ENCODE data around the gene LOC128125822.

Gene LOC128125822

GRCh38 chr6:63573899-63574553 is 1.7 kb downstream of the LOC128125822 start:
- Histone ChIP-seq H4K20me1 (replicated peaks; ENCODE audit: control insufficient read depth, extremely low read depth, insufficient read depth, low read length) (peaks cover 8% of the 10 kb centered on the region), H3K27me3 (ENCODE audit: control insufficient read depth in 2 of 2, insufficient read depth in 2 of 2, low read length in 2 of 2) (peaks cover 8 to 10% of the 10 kb centered on the region in 2 experiments), H3K9ac (replicated peaks; ENCODE audit: extremely low read depth, insufficient read depth, low read length) (peak overlapping the region; percentile 94), H2AFZ (ENCODE audit: low read depth, low read length) (no peak overlapping the region), H3K9me3 (replicated peaks; ENCODE audit: control insufficient read depth, insufficient read depth, low read length) (no peaks in the 10 kb centered on the region), H3K4me2 (ENCODE audit: insufficient read depth, low read length) (peak overlapping the region; percentile 89), H3K4me3 (replicated peaks in 1 of 3; ENCODE audit: insufficient read depth in 1 of 3, low read depth in 1 of 3, low read length in 3 of 3) (peak overlapping the region; percentile 13 to 96 (median 88)), H3K4me1 (ENCODE audit: control insufficient read depth, extremely low read depth, insufficient read depth, low read length) (peaks cover 18% of the 10 kb centered on the region), H3K27ac (ENCODE audit: insufficient read depth, low read depth, low read length) (peak overlapping the region; percentile 47), H3K79me2 (ENCODE audit: control insufficient read depth, insufficient read depth, low read length) (peaks cover 54% of the 10 kb centered on the region), H3K9me1 (replicated peaks; ENCODE audit: control insufficient read depth, extremely low read depth, insufficient read depth, low read length) (no peaks in the 10 kb centered on the region), H3K36me3 (ENCODE audit: control insufficient read depth in 2 of 2, extremely low read depth in 1 of 2, insufficient read depth in 2 of 2, low read length in 2 of 2) (peaks cover 0 to 18% of the 10 kb centered on the region in 2 experiments)
- ChIA-PET CTCF (interaction anchor here (1.0 to 2.2 kb wide), 8 partner anchors 10 to 228 kb away, joined by 3 to 12 read pairs (median 5); no protein-coding TSS in a partner anchor), POLR2A (interaction anchor here (1.0 to 1.1 kb wide), 2 partner anchors 10 to 62 kb away, joined by 3 to 6 read pairs; partner anchors contain the start of gene PHF3)
- TF ChIP-seq MAX (IDR thresholded peaks at IDR 0.05; ENCODE audit: insufficient read depth, insufficient read length) (no peak), CTCF (IDR thresholded peaks at IDR 0.05; ENCODE audit: extremely low read depth in 1 of 2, insufficient read depth in 1 of 2, low read depth in 1 of 2, low read length in 2 of 2) (peak; percentile 34 to 54), MYC (IDR thresholded peaks at IDR 0.05; ENCODE audit: low read depth, low read length) (no peak)
- DNase-seq (ENCODE audit: low read depth, low spot score) (peak; percentile 77), FAIRE-seq (peak; percentile 59)
- BruUV-seq (replicated peaks), result TSS peak; percentile 35
- intact Hi-C loops (cut with micrococcal nuclease), result loop anchor here (1.0 to 5.0 kb wide), 2 partner anchors 222 to 267 kb away; no protein-coding TSS in a partner anchor
- dilution Hi-C loops (cut with MboI; ENCODE audit: extremely low pct_ligation_motif_present, low sequenced_read_pairs), result no loop called here

- no peak for FAIRE-seq
- Histone ChIP-seq H3K4me3 (replicated peaks in 1 of 3; ENCODE audit: insufficient read depth in 1 of 3, low read depth in 1 of 3, low read length in 3 of 3) (peak overlapping the region in 2 of 3 experiments; percentile 13 to 88), H3K4me2 (ENCODE audit: insufficient read depth, low read length) (peak overlapping the region; percentile 89), H3K9me3 (replicated peaks; ENCODE audit: control insufficient read depth, insufficient read depth, low read length) (no peaks in the 10 kb centered on the region), H3K9me1 (replicated peaks; ENCODE audit: control insufficient read depth, extremely low read depth, insufficient read depth, low read length) (no peaks in the 10 kb centered on the region), H2AFZ (ENCODE audit: low read depth, low read length) (no peak overlapping the region), H3K27ac (ENCODE audit: insufficient read depth, low read depth, low read length) (no peak overlapping the region), H3K9ac (replicated peaks; ENCODE audit: extremely low read depth, insufficient read depth, low read length) (no peak overlapping the region), H3K36me3 (ENCODE audit: control insufficient read depth in 2 of 2, extremely low read depth in 1 of 2, insufficient read depth in 2 of 2, low read length in 2 of 2) (peaks cover 0 to 23% of the 10 kb centered on the region in 2 experiments), H4K20me1 (replicated peaks; ENCODE audit: control insufficient read depth, extremely low read depth, insufficient read depth, low read length) (peaks cover 8% of the 10 kb centered on the region), H3K79me2 (ENCODE audit: control insufficient read depth, insufficient read depth, low read length) (peaks cover 54% of the 10 kb centered on the region), H3K27me3 (ENCODE audit: control insufficient read depth in 2 of 2, insufficient read depth in 2 of 2, low read length in 2 of 2) (peaks cover 7 to 10% of the 10 kb centered on the region in 2 experiments), H3K4me1 (ENCODE audit: control insufficient read depth, extremely low read depth, insufficient read depth, low read length) (peaks cover 18% of the 10 kb centered on the region)
- no peak for DNase-seq (ENCODE audit: low read depth, low spot score)
- no TSS peak for BruUV-seq (replicated peaks)
- CTCF ChIA-PET, result interaction anchor here (1.0 to 2.2 kb wide), 5 partner anchors 10 to 228 kb away, joined by 3 to 12 read pairs (median 4); no protein-coding TSS in a partner anchor
- dilution Hi-C loops (cut with MboI; ENCODE audit: extremely low pct_ligation_motif_present, low sequenced_read_pairs), result no loop called here
- intact Hi-C loops (cut with micrococcal nuclease), result loop anchor here (5.0 kb wide), 1 partner anchor 267 kb away; no protein-coding TSS in a partner anchor
- TF ChIP-seq MAX (IDR thresholded peaks at IDR 0.05; ENCODE audit: insufficient read depth, insufficient read length) (no peak), GATA2 (IDR thresholded peaks at IDR 0.05; ENCODE audit: insufficient read depth, insufficient read length, low read depth, low read length) (no peak), JUN (IDR thresholded peaks at IDR 0.05; ENCODE audit: borderline replicate concordance, insufficient read depth, insufficient read length, low read depth) (no peak), POLR2AphosphoS5 (IDR thresholded peaks at IDR 0.05; ENCODE audit: insufficient read depth, low read depth, low read length) (no peak), FOS (IDR thresholded peaks at IDR 0.05; ENCODE audit: borderline replicate concordance, insufficient read depth, low read length) (peak; percentile 3), CTCF (IDR thresholded peaks at IDR 0.05; ENCODE audit: extremely low read depth in 1 of 2, insufficient read depth in 1 of 2, low read depth in 1 of 2, low read length in 2 of 2) (no peak), POLR2A (IDR thresholded peaks at IDR 0.05; ENCODE audit: low read depth, low read length) (no peak), MYC (IDR thresholded peaks at IDR 0.05; ENCODE audit: low read depth, low read length) (no peak)
- POLR2A ChIA-PET, result no interaction called here
Measured at GRCh38 chr6:63574554-63574900, 2.2 kb downstream of the LOC128125822 start.

Measured in endothelial cell of umbilical vein (primary cell).